RKO (cell line): ENCODE data around the gene TEF.
A peak's percentile ranks its signal among the peaks of the same experiment; 100 is the strongest.
"Not testable (repeated sequence)": the region's sequence is repeated elsewhere in the genome, so short reads cannot be mapped to it uniquely, and the experiment has no call there.

Source experiments
- DNase-seq: peaks from one replicate; pipeline ENCODE4 v3.0.0-alpha.2; 2016; ENCODE audit warnings: low spot score

The TEF gene

DNA sequence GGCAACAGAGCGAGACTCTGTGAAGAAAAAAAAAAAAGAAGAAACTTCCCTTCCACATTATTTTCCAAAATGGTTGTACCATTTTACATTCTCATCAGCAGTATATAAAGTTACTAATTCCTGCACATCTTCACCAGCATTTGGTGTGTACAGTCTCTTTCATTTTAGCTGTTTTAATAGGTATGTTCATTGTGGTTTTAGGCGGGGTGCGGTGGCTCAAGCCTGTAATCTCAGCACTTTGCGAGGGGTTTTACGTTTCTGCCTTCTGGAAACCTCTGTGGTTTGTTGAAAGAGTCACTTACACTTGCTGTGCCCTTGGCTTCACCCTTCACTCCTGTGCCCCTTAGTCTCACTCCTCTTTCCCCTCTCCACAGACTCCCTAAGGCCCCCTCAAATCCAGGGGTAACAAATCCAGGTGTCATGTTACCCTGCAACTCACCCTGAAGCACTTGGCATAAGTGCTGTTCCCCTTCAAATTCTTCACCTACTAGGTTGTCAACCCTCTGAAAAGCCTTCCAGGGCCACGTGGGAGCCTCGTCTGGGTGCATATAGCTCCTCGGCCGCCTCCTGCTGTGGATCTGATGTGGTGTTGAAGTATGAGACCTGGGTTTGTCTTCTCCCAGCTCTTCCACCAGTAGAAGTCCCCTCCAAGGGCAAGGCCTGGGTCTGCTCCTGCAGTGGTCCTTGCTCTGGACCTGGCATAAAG is 44.1 kb downstream of the TEF start:
- DNase-seq = no peak

DNA sequence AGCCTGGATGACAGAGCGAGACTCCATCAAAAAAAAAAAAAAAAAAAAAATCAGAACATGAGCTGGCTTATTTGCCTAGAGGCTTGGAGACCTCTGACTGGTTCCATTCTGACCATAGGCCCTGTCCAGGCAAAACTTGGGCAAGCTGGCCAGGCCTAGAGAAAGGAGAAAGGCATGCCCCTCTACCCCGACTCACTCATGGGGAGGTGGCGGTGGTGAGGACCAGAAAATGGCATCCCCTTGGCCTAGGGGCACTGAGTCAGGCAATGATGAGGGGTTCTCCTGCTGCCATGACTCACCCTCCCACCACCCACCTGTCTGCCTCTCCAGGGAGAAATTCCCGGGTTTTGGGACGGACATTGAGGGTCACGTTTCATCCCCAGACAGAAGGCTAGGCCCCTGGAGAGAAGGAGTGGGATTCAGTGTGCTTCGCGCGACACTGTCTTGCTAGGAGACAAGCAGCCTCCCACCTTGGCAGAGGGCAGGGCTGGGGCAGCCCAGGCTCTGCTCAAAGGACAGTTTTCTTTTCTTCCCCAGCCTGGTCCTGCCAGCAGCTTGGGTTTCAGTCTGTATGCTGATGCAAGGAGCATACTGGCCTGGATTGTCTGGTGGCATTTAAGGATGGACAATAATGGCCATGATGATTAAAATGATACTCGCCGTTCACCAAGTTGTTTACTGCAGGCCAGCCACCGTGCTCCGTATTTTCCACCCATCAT is 47.6 kb downstream of the TEF start:
- DNase-seq = peak; percentile 52

DNA sequence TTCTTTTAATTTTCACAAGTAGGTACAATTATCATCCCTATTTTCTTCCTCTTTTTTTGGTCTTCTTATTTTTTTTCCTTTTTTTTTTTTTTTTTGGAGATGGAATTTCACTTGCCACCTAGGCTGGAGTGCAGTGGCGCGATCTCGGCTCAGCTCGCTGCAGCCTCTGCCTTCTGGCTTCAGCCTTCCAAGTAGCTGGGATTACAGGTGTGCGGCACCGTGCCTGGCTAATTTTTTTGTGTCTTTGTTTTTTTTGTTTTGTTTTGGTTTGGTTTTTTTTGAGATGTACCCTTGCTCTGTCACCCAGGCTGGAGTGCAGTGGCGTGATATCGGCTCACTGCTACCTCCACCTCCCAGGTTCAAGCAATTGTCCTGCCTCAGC is 48.2 kb downstream of the TEF start:
- no peak for DNase-seq

DNA sequence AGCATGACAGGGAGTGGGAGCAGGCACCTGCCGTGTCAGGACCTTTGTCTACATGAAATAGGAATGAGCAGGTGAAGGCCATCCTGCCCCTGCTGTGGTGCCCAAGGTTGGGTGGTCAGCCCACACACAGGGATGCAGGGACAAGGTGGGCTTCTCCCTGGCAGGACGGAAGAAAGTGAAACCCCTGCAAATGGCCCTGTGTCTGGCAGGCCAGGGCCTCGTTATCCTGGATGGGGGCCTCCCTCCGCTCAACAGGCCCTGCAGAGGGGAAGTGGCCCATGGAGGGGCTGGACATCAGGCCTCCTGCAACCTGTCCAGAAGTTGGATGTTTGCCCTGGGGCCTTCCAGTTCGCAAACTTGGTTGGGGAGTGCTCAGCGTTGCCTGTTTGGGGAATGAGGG is 49.9 kb downstream of the TEF start:
- no peak for DNase-seq

DNA sequence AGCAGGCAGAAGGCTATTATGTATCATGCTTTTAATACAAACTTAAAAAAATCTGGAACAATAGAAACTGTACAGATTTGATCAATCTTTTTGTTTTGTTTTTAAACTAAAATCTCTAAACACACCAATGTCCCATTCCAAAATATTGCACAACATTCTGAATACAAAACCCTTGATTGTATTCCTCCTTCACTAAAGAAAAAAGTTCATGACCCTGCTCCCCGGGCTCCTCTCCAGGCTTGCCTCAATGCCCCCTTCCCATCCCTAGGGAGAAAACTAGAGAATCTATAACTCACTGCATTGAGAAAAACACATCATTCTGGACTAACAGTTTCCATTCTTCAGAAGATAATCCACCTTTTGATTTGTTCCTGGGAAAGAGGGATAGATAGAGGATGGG is 51.7 kb downstream of the TEF start:
- DNase-seq = not testable (repeated sequence)

DNA sequence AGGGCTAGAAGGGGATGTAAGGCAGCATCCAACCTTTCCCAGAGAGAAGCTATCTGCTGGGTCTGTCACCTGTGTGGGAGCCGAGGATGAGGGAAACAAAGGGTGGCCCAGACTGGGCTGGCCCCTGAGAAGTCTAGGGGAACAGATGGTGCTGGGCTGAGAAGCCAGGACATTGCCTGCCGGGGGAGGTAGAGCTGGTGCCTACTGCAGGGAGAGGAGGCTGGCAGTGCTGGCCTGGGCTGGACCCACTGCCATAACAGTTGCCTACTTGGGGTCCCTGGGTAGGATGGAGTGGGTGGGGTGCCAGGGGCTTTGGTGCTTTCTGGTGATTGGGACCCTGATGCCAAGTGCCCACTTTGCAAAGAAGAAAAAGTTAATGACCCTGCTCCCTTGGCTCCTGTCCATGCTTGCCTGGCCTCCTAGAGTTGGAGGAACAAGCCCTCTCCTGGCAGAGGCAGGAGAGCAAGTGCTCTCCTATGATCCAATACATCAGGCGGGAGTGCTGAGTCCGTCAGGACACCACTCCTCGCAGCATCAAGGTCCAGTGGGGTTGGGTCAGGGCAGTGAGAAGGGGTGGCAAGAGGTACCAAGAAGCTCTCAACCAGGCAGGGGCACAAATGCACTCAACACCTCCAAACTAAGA is 52.7 kb downstream of the TEF start:
- not testable (repeated sequence) for DNase-seq

DNA sequence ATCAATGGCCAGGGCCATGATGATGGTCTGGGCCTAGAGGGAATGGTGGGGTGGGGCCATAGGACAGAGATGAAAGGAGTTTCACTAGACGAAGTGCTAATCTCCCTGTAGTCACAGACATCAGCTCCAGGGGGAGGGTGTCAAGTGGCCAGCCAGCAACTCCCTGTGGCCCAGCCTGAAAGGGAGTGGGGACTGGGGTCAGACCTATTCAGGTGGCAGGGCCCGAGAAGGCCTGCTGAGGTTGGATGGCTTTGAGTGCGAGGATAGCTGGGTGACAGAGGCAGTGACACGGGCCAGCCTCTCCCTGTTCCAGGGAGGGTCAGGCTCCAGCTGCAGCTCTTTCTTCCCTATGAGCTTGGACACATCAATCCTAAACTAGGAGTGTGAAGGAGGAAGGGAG is 53.8 kb downstream of the TEF start:
- no peak for DNase-seq

DNA sequence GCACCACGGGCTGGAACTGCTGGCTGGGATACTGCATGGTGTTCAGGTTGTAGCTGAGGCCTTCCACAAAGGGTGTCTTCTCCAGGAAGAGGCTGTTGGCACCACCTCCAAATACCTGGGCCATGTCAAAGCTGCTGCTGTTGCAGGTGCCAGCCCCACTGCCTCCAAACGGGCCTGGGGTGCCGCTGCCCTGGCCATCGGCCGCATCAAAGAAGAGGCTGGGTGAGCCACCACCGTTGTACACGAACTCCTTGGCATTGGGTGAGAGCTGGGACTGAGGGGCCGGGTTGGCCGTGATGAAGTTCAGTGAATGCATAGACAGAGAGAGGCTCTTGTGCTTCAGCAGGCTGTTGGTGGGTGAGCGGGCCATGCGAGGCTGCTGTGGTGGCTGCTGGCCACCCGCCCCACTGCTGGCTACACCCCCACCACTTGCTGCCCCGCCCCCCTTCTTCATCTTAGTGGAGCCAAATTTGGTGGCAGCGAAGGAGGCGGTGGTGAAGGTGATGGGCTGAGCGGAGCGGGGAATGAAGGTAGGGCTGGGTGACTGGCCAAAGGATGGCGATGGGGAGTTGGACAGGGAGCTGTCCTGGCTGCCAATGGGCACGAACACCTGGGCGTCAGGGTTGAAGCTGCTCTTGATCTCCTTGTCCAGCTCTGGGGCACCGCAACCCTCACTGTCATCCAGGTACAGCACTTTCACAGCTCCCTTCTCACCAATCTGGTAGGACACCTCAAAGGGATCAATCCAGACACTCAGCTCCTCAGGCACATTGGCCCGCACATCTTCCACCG is 54.8 kb downstream of the TEF start:
- DNase-seq = no peak

DNA sequence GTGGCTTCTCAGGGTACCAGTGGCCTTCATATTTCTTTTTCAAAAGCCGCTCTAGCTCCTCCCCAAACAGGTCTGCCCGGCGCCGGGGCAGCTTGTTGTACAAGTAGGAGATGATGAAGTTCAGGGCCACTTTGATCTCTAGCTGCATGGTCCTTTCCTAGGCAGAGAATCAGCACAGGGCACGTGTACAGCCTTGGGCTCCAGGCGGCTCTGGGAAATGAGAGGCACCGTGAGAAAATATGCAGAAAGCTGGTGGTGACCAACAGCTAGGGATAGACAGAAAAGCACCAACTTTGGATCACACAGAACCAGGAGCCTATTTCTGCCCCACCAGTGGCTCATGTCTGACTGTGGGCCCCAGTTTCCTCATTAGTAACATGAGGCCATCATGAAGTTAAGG is 55.5 kb downstream of the TEF start:
- DNase-seq = no peak

DNA sequence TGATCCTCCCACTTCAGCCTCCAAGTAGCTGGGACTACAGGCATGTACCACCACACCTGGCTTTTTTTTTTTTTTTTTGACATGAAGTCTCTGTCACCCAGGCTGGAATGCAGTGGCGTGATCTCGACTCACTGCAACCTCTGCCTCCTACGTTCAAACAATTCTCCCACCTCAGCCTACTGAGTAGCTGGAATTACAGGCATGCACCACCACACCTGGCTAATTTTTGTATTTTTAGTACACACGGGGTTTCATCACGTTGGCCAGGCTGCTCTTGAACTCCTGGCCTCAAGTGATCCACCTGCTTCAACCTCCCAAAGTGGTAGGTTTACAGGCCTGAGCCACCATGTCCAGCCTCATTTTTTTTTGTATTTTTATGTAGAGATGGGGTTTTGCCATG is 58.8 kb downstream of the TEF start:
- not testable (repeated sequence) for DNase-seq

DNA sequence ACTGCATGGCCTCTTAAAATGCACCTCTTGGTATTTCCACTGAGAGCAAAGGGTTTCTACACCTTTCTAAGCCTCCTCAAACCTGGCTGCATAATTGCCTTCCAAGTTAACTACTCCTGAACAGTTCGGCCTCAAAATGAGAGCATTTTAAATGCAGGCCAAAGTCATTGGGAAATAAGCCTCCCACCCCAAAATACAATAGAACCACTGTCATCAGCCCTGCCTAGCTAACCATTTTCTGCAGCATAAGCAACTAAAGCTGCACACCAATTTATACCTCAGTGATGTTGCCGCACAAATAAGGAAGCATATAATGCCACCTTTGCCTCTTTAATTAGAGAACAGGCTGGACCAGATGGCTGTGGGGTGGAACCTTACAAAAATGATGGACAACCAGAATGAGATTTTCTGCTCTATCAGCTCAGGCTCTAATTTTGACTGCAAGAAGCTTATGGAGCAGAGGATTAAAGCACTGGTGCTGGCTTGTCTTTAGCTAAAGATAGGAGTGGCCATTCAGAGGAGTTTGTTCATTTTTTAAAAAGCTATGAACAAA is 60.6 kb downstream of the TEF start:
- no peak for DNase-seq

DNA sequence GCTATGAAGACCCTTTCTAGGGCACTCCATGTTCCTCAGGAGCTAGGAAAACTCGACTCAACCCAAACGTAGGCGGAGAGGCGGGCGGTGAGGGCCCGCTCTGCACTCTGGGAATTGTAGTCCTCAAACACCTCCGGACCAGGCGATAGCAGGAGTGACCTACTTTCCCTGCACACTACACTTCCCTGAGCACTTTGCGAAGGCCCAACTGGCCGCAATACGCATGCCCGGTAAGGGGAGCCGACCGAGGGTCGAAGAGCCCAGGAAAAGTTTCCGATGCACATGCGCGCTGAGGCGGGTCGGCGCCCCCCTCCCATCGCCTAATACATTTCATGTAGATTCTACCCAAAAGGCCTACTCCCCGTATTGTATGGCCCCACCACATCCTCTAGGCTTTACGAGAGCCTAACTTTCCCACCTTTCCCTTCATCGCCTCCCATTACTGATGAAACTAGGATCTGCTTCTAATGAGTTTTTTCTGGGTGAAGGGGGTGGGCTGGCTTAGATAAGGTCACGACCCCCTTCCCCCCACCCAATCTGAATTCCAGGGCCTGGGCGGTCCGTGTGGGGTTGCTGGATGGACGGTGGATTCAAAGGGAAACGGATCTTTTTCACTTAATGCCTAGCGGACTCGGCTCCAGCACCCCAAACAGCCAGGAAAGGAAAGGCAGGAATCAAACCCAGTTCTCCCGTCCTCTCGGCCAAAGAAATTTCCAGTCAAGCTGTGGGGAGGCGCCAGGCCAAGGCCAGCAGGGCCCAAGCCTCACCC is 62.8 kb downstream of the TEF start:
- DNase-seq = peak; percentile 99

DNA sequence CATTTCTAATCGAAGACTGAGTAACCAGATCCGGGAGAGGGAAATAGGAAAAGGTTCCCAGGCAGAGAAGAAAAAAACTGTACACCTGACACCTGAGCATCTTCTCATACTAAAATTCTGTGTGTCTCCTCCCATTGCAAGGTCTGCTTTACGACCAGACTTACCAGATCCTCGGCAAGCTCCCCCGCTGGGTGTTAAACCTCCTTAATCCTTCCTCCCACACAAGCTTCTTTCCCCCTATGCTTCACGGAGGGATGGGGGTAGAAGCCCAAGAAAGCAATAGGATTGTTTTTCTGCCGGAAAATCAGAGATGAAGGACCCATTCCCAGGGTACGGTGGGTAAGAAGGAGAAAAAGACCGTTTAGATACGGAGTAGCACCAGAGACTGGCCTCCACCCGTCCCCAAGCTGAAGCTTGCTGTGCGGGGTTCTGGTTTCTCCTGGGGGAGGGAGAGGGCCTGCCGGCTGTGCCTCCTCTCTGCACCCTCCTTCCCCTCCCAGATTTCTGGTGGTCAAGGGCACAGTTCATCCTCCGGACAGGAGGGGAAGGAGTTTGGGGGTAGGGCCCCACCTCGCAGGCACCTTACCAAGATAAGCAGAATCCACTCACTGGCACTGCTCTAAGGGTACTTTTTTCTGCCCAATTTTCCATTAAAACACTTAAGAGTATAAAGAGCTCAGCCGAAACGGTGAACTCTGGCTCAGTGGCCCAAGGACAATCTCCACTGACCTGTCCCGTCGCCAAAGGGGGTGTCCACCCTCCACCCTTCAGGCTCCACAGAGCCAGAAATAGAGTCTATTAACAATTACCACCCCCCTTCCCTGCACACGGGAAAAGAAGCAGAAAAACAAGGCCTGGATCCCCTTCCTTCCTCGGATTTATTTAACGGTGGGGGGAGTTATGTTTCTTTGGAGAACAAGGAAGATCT is 63.7 kb downstream of the TEF start:
- peak; percentile 63 for DNase-seq

DNA sequence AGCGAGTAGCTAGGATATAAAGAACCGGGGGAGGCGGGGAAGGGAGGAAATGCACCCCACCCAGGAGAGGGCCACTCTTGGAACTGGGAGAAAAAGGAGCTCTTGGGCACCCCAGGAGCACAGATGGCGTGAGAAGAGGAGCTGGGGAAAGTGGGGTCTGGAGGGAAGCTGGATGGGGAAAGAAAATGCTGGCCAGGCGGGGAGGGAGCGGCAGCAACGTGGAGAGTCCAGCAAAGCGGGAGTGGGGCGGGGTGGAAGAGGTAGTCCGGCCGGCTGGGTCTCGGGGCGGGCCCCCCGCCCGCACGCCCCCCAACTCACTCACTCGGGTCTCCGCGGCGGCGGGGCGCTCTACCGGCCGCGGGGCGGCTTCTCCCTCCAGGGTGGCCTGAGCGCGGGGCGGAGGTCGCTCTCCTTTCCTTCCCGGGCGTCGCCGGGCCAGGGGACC is 64.3 kb downstream of the TEF start:
- no peak for DNase-seq

DNA sequence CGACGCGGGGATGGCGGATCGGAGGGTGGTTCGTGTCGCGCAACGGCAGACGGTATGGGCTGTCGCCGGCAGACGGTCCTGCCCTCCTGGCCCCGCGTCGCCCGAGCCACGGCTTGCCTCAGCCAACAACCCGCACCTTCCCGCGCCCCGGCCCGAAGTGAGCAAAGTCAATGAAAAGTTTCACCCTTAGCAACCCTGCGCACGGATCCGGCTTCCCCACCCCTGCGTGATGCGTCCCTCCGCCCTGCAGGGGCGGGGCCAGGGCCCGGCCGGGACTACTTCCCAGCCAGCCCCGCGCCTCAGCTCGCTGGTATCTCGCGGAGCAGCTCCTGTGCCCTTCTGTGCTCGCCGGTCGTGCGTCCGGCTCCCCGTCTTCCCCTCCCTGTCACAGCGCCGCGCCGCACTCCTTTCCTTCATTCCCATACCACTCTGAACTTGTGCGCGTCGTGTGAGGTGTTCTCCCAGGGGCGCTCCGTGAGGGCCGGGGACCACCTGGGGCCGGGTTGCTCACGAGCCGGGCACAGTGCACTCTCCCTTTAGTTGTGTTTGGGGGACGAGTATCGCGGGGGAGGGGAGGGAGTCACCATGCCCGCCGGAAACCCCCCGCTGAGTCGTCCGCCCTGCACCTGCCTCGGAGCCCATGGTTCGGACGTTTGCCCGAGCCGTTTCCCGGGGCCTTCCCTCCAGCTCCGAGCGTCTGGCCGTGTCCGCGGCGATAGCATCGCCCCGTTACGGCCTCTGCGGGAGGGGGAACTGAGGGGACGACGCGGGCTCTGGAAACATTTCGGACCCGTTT is 65.1 kb downstream of the TEF start, which contains the start of gene TOB2:
Gene TOB2, minus strand, starts transcription at position 163 of the 796 bp plus-strand sequence. CDS start 9,456 bp downstream, outside the sequence.
- peak; percentile 96 for DNase-seq

DNA sequence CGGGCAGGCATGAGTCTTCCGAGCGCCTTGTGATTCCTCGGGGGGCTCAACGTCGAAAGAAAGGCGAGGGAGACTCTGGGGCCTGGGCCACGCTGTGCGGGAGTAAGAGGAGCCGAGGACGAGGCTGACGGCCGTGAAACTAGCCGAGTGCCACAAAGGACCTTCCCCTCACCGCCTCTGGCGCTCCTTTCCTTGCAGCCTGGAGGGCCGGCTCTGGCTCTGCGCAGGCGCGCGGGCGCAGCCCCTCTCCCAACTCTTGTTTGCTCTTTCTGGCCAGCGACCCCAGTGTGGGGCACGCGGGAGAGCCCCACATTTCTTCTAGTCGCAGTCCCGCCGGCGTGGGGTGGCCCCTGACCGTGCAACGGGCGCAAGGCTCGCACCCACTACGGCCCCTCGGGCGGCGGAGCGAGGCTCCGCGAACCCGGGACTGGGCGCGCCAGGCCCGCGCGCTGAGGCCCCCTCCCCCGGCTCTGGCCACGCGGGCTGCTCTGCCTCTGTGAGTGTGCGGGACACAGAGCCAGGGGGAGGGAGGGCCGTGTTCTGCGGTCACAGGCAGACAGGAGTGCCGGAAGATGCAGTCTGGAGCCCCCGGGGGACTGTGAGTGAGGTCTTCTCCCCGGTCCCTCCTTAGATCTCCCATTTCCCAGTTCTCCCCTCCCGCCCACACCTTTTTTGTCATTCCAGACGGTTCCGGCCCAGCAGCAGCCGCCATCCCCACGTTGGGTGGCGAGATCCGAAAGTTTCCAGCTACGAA is 65.9 kb downstream of the TEF start:
- DNase-seq = peak; percentile 77

DNA sequence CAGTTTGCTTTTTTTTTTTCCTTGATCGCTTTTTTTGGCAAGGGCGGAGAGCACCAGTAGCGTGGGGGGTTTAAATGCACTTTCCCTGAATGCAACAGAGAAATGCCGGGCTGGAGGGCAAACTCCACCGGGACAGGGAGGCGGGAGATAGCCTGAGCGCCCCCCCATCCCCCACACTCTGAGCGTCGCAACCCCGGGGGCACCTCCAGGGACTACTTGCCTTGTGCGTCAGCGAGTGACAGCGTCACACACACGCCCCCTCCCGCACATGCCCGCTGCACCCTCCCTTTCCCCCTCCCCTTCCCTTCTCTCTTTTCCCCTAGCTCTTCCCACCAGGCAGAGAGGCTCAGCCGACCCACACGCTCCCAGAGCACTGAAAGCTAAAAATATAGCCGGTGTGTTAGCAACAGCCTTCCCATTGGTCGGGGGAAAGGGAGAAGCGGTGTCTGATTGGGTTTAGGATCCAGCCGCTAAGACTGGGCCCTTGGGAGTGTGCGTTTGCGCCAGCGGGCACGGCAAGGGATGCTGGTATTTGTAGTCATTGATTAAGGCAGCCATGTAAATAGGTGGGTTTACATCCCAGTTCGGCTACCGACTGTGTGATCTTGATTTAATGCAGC is 66.6 kb downstream of the TEF start:
- DNase-seq = peak; percentile 99
